ENCODE measurements around the gene LRRC53. TPM values are rescaled to one million over a fixed set of nuclear protein-coding genes. Genes with fewer than 3 reads are reported as not detected.
A peak's percentile ranks its signal among the peaks of the same experiment; 100 is the strongest.

The LRRC53 gene
- total RNA-seq, 1 experiment from 2014 or later, result not detected

DNA sequence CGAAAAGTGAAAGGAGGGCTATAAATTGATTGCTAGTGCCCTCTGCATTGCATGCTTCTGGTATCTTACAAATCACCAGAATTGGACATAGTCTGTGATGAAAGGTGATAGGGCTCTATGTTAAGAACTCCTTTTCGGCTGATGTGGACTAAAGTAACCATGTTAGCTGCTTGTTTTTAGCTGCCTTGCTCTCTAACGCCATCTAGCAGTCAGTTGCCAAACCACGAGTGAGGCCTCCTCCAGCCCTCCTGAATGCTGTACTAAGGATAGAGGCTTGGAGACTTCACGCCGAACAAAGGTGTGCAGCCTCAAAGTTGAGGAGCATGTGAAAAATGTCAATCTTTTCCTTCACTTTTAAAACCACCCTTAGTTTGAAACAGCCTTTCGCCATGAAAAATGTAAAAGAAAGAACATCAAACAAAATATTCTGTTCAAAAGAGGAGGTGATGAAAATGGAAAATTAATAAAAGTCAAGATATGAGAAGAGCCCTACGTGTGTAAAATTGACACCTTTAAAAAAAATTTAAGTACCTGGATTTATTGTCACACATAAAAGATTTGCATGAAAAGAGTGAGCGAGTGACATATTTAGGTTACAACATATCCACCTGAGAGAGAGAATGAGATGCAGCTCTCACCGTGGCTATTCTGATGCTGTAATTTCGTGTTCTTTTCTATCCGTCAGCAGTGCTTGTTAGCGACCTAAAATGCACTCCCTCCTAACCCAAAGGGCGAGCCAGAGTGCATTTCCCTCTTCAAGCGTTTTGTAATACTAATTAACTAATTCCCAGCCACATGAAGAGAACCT lies 8.1 kb downstream of the LRRC53 start:
- peak; percentile 14 for DNase-seq (ENCODE audit: low read depth)
- in situ Hi-C loops (cut with HindIII; ENCODE audit: low pct_unique_long_range_greater_than_20kb, low sequenced_read_pairs), result no loop called here

DNA sequence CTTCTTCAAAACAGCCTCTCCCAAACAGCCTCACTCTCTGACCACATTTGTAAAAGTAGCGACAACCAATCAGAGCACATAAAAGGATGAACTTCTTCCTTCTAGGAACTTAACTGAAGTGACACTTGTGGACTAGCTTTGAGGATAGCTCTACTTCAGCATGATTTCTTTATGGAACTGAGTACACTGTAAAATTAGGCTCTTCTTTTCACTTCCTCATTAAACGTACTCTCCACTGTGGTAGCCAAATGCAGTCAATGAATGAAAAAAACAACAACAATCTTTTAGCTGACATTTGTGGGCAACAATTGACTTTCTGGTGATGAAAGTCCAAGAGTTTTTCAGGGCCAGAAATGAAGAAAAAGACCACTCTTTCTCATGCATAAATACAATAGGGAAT lies 9.6 kb downstream of the LRRC53 start:
- in situ Hi-C loops (cut with HindIII; ENCODE audit: low pct_unique_long_range_greater_than_20kb, low sequenced_read_pairs), result no loop called here
- DNase-seq (ENCODE audit: low read depth), result no peak

- in situ Hi-C loops (cut with HindIII; ENCODE audit: low pct_unique_long_range_greater_than_20kb, low sequenced_read_pairs), result no loop called here
Observed at GRCh38 chr1:74502432-74502831, 10.0 kb downstream of the LRRC53 start.

GRCh38 chr1:74498901-74499300 lies 13.5 kb downstream of the LRRC53 start:
- in situ Hi-C loops (cut with HindIII; ENCODE audit: low pct_unique_long_range_greater_than_20kb, low sequenced_read_pairs), result no loop called here
- DNase-seq (ENCODE audit: low read depth), result no peak

More at GRCh38 chr1:74502432-74502831, 10.0 kb downstream of the LRRC53 start:
- DNase-seq (ENCODE audit: low read depth), result peak; percentile 4

DNA sequence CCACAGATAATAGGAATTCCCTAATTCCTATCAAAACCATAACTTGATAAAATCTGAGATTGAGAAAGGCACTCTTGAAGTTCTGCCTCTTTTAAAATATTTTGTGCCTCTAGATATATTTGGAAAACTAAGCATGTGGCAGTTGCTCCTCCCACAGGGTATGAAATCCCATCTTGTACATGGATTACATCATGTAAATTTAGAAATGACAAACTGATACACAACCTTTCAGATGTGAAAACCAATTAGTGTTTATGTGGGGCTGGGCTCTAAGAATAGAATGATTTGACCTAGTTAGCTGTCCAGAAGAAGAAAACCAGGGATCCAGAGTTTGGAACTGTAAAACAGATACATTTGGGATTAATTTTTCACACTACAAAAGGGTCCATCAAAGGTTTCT lies 15.7 kb downstream of the LRRC53 start:
- in situ Hi-C loops (cut with HindIII; ENCODE audit: low pct_unique_long_range_greater_than_20kb, low sequenced_read_pairs), result no loop called here
- DNase-seq (ENCODE audit: low read depth), result no peak

DNA sequence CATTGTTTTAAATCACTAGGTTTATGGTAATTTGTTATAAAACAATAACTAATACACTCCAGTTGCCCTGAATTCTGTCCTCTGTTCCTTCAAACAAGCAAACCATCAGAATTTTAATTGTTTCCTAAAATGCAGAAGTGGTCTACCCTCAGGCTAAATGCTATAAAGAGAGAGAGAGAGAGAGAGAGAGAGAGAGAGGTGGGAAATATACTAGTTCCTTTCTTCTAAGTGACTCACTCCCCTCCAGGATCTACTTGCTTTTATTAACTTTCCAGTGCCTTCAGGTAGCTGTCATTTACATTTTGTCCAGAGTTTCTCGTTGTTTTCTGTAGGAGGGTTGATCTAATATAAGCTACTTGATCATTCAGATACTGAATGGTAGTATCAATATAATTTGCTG lies 26.4 kb downstream of the LRRC53 start:
- in situ Hi-C loops (cut with HindIII; ENCODE audit: low pct_unique_long_range_greater_than_20kb, low sequenced_read_pairs), result no loop called here
- DNase-seq (ENCODE audit: low read depth), result no peak

DNA sequence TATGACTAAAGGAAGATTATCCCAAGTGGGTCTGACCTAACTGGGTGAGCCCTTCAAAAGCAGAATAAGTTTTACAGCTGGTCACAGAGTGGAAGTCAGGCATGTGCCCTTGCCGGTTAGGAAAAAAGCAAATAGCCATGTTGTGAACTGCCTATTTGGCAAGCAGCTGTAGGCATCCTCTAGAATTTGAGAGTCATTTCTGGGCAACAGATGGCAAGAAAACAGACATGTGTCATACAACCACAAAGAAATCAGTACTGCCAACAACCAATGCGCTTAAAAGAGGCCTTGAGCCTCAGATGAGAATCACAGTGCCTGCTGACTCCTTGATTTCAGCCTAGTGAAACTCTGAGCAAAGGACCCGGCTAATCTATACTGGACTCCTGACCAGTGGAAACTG lies 26.8 kb downstream of the LRRC53 start:
- in situ Hi-C loops (cut with HindIII; ENCODE audit: low pct_unique_long_range_greater_than_20kb, low sequenced_read_pairs), result no loop called here
- no peak for DNase-seq (ENCODE audit: low read depth)

DNA sequence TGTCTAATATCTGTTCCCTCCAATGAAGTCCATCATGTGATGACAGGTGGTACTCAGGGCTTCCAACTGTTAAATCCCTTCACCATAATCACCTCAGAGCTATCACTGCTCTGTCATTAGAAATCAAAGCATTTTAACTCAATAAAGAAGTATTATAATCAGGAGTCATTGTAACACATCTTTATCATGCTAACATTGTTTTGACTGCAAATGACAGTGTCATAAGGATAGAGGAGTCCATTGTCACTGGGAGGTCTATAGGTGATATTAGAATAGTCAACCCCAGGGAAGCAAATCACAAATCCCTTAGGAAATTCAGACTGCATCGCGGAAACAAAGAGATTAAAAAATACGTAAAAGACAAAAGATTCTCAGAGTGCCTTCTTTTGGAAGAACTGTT lies 30.8 kb downstream of the LRRC53 start:
- in situ Hi-C loops (cut with HindIII; ENCODE audit: low pct_unique_long_range_greater_than_20kb, low sequenced_read_pairs), result no loop called here
- no peak for DNase-seq (ENCODE audit: low read depth)

- no peak for DNase-seq (ENCODE audit: low read depth)
Observed at GRCh38 chr1:74480068-74480467, 32.3 kb downstream of the LRRC53 start.

DNA sequence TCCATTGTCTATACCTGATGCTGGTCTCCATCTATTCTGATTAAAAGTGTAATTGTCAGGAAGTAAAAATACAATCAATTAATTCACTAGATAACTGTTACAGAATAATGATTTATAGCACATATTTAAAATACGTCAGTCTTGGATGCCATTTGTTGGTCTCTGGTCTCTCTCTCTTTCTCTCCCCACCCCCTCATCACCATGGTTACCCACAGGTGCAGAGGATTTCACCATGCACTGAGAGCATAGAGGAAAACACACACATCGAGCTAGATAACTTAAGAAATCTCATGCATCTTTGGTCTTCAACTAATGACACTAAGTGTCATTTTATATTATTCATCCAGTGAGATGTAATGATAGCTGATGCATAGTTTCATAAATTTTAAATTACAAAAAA lies 33.4 kb downstream of the LRRC53 start:
- in situ Hi-C loops (cut with HindIII; ENCODE audit: low pct_unique_long_range_greater_than_20kb, low sequenced_read_pairs), result no loop called here
- no peak for DNase-seq (ENCODE audit: low read depth)

More at GRCh38 chr1:74480068-74480467, 32.3 kb downstream of the LRRC53 start:
- in situ Hi-C loops (cut with HindIII; ENCODE audit: low pct_unique_long_range_greater_than_20kb, low sequenced_read_pairs), result no loop called here

DNA sequence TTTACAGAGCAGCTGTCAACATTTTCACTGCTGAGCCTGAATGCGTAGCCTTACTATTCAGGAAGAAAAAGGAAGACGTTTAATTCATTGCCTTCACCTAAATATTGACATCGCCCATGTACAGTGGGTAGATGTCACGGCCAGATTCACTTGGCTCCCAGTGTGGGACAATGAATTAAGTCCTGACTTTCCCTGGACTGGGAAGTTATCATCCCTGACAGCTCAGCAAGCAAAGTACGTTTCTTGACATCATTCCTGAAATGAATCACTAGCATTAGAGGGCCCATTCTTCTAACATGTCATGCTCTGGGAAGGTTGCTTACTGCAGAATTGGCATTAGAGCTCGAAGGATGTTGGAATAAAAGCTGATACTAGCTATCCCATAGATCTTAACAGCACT lies 37.8 kb downstream of the LRRC53 start:
- in situ Hi-C loops (cut with HindIII; ENCODE audit: low pct_unique_long_range_greater_than_20kb, low sequenced_read_pairs), result no loop called here
- DNase-seq (ENCODE audit: low read depth), result no peak

GRCh38 chr1:74471470-74471869 lies 40.9 kb downstream of the LRRC53 start:
- in situ Hi-C loops (cut with HindIII; ENCODE audit: low pct_unique_long_range_greater_than_20kb, low sequenced_read_pairs), result no loop called here
- DNase-seq (ENCODE audit: low read depth), result no peak

DNA sequence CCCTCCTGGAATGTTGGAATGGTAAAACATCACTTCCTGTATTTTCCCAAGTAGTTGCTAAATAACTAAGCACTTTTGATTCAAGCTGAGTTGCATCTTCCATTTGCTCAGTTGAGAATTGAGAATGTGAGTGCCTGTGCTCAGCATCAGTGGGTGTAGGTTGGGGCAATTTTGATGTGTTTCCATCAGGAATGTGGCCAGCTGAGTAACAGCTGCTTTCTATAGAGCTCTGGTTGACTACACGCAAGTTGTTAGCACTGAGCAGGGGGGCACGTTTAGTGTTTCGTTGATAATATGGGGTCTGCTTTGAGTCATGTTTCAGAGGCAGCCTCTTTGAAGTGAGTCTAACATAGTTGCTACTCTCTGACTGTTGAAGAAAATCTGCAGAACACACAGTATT lies 41.5 kb downstream of the LRRC53 start:
- in situ Hi-C loops (cut with HindIII; ENCODE audit: low pct_unique_long_range_greater_than_20kb, low sequenced_read_pairs), result no loop called here
- DNase-seq (ENCODE audit: low read depth), result no peak

GRCh38 chr1:74470251-74470650 lies 42.2 kb downstream of the LRRC53 start:
- in situ Hi-C loops (cut with HindIII; ENCODE audit: low pct_unique_long_range_greater_than_20kb, low sequenced_read_pairs), result no loop called here
- DNase-seq (ENCODE audit: low read depth), result no peak

DNA sequence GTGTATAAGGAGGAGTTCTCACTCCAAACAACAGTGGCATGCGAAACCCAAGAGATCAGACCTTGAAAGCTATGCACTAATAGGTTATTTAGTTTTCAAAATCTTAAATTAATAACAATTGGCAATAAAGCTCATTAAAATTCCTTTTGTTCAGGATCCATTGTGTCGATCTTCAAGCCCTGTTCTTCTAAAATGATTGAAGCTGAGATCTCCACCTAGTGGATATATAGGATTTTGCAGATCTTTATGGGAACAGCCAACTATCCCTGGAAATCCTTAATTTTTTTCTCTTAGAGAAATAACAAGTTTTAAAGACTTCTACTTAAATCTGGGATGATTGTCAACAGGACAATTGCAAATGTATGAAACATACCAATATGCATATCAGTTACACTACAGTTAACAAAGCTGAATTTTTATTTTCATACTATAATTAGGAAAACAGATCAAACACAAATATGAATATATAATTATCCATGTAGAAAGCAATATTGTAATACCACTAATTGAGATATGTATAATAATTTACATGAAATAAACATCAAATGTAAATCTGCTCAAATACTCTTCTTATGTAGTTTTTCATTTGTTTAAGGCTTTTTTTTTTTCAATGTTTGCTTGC lies 43.3 kb downstream of the LRRC53 start:
- in situ Hi-C loops (cut with HindIII; ENCODE audit: low pct_unique_long_range_greater_than_20kb, low sequenced_read_pairs), result no loop called here
- DNase-seq (ENCODE audit: low read depth), result peak; percentile 18

DNA sequence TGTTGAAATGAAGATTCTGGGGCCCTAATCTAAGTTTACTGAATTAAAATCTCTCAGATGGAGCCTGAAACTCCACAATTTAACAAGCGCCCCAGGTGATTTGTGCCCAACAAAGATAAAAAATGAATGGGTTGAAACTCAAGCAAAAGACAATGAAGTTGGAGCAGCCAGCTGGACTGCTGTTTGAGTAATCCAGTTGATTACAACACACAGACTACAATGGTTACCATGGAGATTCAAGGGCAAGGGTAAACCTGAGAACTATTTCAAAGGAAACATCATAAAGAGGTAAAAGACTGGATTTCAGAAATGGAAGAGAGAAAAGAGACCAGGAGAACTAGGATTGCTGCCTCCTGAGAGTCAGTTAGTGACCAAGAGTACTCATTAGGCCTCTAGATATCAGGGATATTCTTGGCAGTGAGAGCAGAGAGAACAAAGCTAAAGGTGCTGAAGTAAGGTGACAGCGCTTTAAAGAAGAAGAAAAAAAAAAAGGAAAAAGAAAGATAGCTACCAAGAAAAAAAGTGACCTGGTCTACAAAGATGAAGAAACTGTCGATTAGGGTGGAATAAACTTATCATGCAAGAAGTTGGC lies 44.5 kb downstream of the LRRC53 start:
- DNase-seq (ENCODE audit: low read depth), result no peak
- in situ Hi-C loops (cut with HindIII; ENCODE audit: low pct_unique_long_range_greater_than_20kb, low sequenced_read_pairs), result no loop called here

- in situ Hi-C loops (cut with HindIII; ENCODE audit: low pct_unique_long_range_greater_than_20kb, low sequenced_read_pairs), result no loop called here
- DNase-seq (ENCODE audit: low read depth), result no peak
Observed at GRCh38 chr1:74465193-74465681, 47.2 kb downstream of the LRRC53 start.

- no peak for DNase-seq (ENCODE audit: low read depth)
- in situ Hi-C loops (cut with HindIII; ENCODE audit: low pct_unique_long_range_greater_than_20kb, low sequenced_read_pairs), result no loop called here
Observed at GRCh38 chr1:74464037-74464436, 48.4 kb downstream of the LRRC53 start.

- in situ Hi-C loops (cut with HindIII; ENCODE audit: low pct_unique_long_range_greater_than_20kb, low sequenced_read_pairs), result no loop called here
- no peak for DNase-seq (ENCODE audit: low read depth)
Observed at GRCh38 chr1:74463333-74463988, 49.0 kb downstream of the LRRC53 start.

Data from Caki2 (cell line).